Upper lobe of left lung (tissue), 4 donors: Measurements from ENCODE around the gene ZNF70.

ENCODE experiments used
- CTCF ChIP-seq, 6 experiments: fragments of 450-650 bp in 4 of 6; fragments of 200-600 bp in 2 of 6; sonication (generic) in 2 of 6; IDR thresholded peaks; one replicate each; pipeline ENCODE4 v1.5.1; 2016 to 2019; ENCODE audit warnings: antibody characterized with exemption in 6 of 6
- EP300 ChIP-seq, 4 donors: sonication (generic); formaldehyde crosslinking; IDR thresholded peaks; one replicate each; pipeline ENCODE4 v1.5.1; 2017; ENCODE audit warnings: antibody characterized with exemption in 4 of 4, control low read depth in 2 of 4
- POLR2A ChIP-seq, 4 donors: fragments of 450-650 bp; IDR thresholded peaks; one replicate each; pipeline ENCODE4 v1.5.1; 2016 to 2017; ENCODE audit warnings: antibody characterized with exemption in 4 of 4, mild to moderate bottlenecking in 2 of 4

GRCh38 chr22:23695571-23696325, 55.2 kb downstream of the ZNF70 start:
- TF ChIP-seq CTCF (IDR thresholded peaks at IDR 0.05) = no peak
- no peak for TF ChIP-seq EP300 (IDR thresholded peaks at IDR 0.05)
- TF ChIP-seq POLR2A (IDR thresholded peaks at IDR 0.05) = no peak
